ENCODE data around the gene MAN1C1.

DNA sequence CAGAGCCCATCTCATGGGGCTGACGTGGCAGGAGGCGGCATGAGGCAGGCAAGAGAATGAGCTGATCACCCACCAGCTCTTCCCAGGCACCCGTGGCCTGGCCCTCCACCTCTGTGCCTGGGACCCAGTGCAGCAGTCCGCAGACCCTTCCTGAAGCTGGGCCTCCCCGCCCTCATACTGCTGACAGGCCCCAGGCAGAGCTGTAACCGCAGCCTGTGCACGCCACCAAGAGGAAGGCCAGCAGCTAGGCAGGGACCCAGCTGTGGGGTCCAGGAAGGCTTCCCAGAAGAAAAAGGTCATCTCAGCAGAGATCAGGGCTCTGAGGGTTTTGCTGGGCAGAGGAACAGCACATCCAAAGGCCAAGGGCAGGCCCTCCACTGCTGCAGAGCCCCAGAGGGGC is 193.3 kb downstream of the MAN1C1 start:
- TF ChIP-seq, protein P1, sequence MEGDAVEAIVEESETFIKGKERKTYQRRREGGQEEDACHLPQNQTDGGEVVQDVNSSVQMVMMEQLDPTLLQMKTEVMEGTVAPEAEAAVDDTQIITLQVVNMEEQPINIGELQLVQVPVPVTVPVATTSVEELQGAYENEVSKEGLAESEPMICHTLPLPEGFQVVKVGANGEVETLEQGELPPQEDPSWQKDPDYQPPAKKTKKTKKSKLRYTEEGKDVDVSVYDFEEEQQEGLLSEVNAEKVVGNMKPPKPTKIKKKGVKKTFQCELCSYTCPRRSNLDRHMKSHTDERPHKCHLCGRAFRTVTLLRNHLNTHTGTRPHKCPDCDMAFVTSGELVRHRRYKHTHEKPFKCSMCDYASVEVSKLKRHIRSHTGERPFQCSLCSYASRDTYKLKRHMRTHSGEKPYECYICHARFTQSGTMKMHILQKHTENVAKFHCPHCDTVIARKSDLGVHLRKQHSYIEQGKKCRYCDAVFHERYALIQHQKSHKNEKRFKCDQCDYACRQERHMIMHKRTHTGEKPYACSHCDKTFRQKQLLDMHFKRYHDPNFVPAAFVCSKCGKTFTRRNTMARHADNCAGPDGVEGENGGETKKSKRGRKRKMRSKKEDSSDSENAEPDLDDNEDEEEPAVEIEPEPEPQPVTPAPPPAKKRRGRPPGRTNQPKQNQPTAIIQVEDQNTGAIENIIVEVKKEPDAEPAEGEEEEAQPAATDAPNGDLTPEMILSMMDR (IDR thresholded peaks at IDR 0.05), result no peak
- TF ChIP-seq POLR2AphosphoS5 (IDR thresholded peaks at IDR 0.05; ENCODE audit: low read depth, low read length) (no peak), SIN3A (IDR thresholded peaks at IDR 0.05; ENCODE audit: borderline replicate concordance, insufficient read depth, low read depth, low read length) (no peak), REST (IDR thresholded peaks at IDR 0.05; ENCODE audit: insufficient read depth in 1 of 2, low read depth in 2 of 2, low read length in 1 of 2) (no peak), TCF7L2 (IDR thresholded peaks at IDR 0.05; ENCODE audit: low read depth, low read length) (no peak)
